ENCODE data around the gene IL9.

Gene IL9

GRCh38 chr5:135846311-135846710 is 49.3 kb downstream of the IL9 start:
- no peak for DNase-seq (ENCODE audit: low read depth)
- no peak for TF ChIP-seq CTCF (IDR thresholded peaks at IDR 0.05; ENCODE audit: insufficient read depth, low read depth, low read length, missing control alignments)

GRCh38 chr5:135843571-135844337 is 51.9 kb downstream of the IL9 start:
- H3K4me3 ChIP-seq (ENCODE audit: low read depth, low read length) = no peak overlapping the region
- DNase-seq (ENCODE audit: low read depth) = no peak
- TF ChIP-seq CTCF (IDR thresholded peaks at IDR 0.05; ENCODE audit: insufficient read depth, low read depth, low read length, missing control alignments) = no peak

More at GRCh38 chr5:135846311-135846710, 49.3 kb downstream of the IL9 start:
- H3K4me3 ChIP-seq (ENCODE audit: low read depth, low read length) = no peak overlapping the region

- no peak for TF ChIP-seq CTCF (IDR thresholded peaks at IDR 0.05; ENCODE audit: insufficient read depth, low read depth, low read length, missing control alignments)
- no peak for DNase-seq (ENCODE audit: low read depth)
- no peak overlapping the region for H3K4me3 ChIP-seq (ENCODE audit: low read depth, low read length)
Measured at GRCh38 chr5:135842737-135843136, 52.9 kb downstream of the IL9 start.

Measured in GM12865 (cell line).